GM19463 (cell line): ENCODE measurements around the gene CHCHD1.
A peak's percentile ranks its signal among the peaks of the same experiment; 100 is the strongest.
"Not testable (repeated sequence)": the region's sequence is repeated elsewhere in the genome, so short reads cannot be mapped to it uniquely, and the experiment has no call there.

Source experiments
- ATAC-seq: cut with Tn5 transposase; IDR thresholded peaks from one replicate; pipeline ENCODE4 v1.9.1; 2021; ENCODE audit warnings: mild to moderate bottlenecking, moderate library complexity; ENCODE audit not compliant: unreplicated experiment

Gene CHCHD1

GRCh38 chr10:73768881-73769280, 13.0 kb upstream of the CHCHD1 start:
- ATAC-seq: no peak

DNA sequence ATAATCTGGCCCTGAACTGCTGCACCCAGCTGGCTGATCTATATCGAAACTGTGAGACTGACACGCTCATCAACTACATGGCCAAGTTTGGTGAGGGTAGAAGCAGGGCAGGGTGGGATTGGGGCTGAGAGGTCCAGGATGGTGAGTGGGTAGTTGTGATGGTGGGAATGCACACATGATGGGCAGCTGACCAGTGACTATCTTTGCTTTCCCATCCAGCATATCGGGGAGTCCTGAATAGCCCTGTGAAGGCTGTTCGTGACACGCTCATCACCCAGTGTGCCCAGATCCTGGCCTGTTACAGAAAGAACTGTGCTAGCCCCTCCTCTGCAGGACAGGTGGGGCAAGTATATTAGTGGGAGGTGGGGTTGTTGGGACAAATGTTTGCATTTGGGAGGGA, 12.5 kb upstream of the CHCHD1 start:
- ATAC-seq: no peak

- ATAC-seq: peak; percentile 31
Measured at GRCh38 chr10:73771722-73772280, 10.0 kb upstream of the CHCHD1 start.

DNA sequence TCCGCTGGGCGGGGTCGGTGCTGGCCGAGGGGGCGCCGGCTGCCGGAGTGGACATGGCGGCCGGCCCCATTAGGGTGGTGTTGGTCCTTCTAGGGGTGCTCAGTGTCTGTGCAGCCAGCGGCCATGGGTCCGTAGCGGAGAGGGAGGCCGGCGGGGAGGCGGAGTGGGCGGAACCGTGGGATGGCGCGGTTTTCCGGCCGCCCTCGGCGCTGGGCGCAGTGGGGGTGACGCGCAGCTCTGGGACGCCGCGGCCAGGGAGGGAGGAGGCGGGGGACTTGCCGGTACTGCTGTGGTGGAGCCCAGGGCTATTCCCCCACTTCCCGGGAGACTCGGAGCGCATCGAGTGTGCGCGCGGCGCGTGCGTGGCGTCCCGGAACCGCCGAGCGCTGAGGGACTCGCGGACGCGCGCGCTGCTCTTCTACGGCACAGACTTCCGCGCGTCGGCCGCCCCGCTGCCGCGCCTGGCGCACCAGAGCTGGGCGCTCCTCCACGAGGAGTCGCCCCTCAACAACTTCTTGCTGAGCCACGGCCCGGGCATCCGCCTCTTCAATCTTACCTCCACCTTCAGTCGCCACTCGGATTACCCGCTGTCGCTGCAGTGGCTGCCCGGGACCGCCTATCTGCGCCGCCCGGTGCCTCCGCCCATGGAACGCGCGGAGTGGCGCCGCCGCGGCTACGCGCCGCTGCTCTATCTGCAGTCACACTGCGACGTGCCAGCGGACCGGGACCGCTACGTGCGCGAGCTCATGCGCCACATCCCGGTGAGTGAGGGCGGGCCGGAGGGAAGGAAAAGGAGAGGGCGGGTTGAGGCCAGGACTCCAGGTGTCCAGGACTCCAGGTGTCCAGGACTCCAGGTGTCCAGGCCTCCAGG, 9.3 kb upstream of the CHCHD1 start:
- ATAC-seq: peak; percentile 70

GRCh38 chr10:73773152-73773879, 8.5 kb upstream of the CHCHD1 start:
- no peak for ATAC-seq

DNA sequence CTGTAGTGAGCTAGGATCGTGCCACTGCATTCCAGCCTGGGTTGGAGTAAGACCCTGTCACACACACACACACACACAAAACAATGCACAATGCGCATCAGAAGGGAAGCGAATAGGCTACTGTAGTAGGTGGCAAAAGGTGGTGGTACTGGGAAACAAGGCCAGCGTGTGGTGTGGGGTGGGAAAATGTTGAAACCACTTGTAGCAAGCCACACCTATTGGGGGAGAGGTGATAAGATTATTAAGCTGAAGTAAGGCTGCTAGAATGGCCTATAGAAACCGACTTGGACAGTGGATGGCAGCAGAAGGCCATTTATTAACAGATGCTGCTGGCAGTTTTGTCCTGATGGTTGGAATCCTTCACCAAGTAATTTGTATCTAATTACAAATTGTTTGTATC, 7.2 kb upstream of the CHCHD1 start:
- ATAC-seq: no peak

GRCh38 chr10:73779018-73779417, 2.8 kb upstream of the CHCHD1 start:
- no peak for ATAC-seq

DNA sequence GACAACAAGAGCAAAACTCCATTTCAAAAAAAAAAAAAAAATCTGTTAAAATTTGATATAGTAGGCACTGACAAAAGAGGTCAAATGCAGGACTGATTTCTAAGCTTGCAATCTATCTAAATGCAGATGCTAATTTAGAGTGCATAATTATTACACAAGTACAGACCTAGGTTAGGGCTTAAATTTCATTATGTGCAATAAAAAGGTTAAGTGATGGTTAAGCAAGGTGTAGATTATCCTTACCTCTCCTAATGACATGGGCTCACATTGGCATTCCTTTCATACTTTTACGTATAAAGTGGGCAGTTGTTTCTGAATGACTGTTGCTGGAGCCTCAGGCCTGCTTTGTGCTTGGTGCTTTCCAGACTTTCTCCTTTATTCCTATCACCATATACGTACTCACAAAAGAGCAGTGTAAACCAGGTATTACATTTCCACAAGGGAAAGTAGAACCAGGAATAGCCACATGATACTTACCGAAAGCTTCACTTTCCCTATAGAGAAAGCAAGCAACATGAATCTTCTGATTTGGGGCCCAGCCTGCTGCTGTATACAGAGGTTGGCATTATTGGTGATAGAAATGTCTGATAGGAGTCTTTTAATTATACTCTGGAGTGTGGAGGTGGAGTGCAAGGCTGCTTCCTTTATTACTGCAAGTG, 2.2 kb upstream of the CHCHD1 start:
- ATAC-seq: no peak

DNA sequence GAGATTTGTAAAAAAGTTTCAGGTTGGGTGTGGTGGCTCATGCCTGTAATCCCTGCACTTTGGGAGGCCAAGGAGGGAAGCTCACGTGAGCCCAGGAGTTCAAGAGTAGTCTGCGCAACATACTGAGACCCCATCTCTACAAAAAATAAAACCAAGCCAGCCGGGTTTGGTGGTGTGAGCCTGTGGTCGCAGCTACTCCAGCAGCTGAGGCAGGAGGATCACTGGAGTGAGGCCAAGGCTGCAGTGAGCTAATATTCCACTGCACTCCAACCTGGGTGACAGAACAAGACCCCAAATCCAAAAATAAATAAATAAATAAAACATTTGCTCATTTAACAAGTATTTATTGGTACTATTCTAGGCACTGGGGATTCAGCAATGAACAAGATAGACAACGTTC, 1.5 kb upstream of the CHCHD1 start:
- no peak for ATAC-seq

- ATAC-seq: no peak
Measured at GRCh38 chr10:73780966-73781365, 882 bp upstream of the CHCHD1 start.

- no peak for ATAC-seq
Measured at GRCh38 chr10:73781548-73781878, 335 bp upstream of the CHCHD1 start.

- ATAC-seq: no peak
Measured at GRCh38 chr10:73782749-73783085, 869 bp downstream of the CHCHD1 start.

DNA sequence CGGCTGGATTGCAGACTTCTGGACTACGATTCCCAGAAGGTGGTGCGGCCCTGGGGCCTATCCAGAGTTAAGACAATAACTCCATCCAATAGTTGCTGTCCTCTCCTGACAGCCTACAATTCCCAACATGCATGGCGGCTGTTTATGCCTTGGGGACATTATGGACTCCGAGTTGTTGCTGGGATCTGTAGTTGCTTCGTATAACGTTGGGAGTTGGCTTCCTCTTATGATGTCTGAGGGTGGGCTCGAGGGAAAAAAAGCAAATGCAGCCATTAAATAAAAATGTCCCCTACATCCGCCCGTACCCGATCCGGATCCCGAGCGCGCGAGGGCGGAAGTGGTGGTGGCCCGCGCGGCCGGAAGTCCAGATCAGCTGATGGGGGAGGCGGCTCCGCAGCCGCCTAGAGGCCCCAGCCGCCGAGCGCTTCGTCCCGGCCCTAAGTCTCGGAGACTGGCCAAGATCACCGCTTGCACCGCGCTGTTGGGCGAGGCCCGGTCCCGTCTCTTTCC, 3.4 kb downstream of the CHCHD1 start, which contains the start of gene ZSWIM8:
ZSWIM8 (plus strand) TSS at position 396 of the 510 bp plus-strand sequence. CDS start 273 bp downstream, outside the sequence.
- peak; percentile 75 for ATAC-seq

GRCh38 chr10:73785721-73786511, 4.1 kb downstream of the CHCHD1 start:
- ATAC-seq: no peak

GRCh38 chr10:73786512-73786885, 4.7 kb downstream of the CHCHD1 start:
- ATAC-seq: no peak

DNA sequence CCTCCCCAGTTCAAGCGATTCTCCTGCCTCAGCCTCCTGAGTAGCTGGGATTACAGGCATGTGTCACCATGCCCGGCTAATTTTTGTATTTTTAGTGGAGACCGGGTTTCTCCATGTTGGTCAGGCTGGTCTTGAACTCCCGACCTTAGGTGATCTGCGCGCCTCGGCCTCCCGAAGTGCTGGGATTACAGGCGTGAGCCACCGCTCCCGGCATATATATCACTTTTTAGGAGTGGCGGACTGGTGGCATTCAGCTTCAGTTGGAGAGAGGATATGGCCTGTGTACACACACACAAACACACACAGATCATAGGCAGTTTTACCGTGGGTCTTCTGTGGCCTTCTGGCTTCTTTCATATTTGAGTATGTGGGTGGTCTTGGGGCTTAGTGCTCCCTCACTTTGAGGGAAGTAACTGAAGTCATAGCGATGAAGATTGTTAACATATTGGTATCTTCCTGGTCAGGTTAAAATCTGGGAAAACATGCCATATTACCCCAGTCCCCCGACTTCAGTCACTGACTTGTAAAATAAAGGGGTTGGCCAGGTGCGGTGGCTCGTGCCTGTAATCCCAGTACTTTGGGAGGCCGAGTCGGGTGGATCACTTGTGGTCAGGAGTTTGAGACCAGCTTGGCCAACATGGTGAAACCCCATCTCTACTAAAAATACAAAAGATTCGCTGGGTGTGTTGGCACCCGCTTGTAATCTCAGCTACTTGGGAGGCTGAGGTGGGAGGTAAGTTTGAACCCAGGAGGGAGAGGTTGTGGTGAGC, 5.4 kb downstream of the CHCHD1 start:
- ATAC-seq: not testable (repeated sequence)

DNA sequence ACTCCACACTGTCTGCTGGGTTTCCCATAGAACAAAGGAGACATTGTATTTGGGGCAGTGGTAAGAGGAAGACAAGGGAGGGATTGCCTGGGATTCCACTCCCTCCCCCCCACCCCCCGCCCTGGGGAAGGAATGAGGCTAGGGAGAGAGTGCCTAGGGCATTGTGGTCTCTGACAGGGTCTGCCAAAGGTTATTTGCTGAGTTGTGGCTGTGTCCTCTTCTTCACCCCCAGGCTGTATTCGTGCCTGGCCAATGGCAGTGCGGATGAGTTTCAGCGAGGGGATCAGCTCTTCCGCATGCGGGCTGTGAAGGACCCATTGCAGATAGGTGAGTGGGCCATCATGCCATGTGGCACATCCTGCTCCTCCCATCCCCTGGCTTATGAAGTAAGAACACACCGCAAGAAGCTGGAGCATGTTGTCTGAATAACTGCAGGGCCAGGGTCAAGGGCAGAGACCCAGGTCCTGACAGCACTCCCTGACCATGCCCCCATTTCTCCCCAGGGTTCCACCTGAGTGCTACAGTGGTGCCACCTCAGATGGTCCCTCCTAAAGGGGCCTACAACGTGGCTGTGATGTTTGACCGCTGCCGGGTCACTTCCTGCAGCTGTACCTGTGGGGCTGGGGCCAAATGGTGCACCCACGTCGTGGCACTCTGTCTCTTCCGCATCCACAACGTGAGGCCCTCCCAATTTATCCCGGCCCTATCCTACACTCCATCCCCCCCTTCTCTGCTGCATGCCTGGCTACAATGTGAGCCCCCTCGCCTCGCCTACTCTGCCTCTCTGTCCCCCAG, 7.2 kb downstream of the CHCHD1 start:
- no peak for ATAC-seq

DNA sequence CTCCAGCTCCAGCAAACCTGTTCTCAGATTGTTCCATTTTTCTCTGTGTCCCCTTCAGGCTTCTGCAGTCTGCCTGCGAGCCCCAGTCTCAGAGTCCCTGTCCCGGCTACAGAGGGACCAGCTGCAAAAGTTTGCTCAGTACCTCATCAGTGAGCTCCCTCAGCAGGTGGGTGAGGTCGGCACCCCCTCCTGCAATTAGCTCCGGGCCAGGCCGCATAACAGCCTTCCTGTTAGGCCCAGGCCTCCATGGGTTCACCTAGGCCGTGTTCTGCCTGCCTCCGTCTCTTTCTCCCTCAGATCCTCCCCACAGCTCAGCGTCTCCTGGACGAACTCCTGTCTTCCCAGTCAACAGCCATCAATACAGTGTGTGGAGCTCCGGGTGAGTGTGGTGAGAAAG, 7.8 kb downstream of the CHCHD1 start:
- no peak for ATAC-seq
